Measurements from ENCODE around the gene DLG4.
"Not testable (repeated sequence)": the region's sequence is repeated elsewhere in the genome, so short reads cannot be mapped to it uniquely, and the experiment has no call there.

The DLG4 gene

GRCh38 chr17:7249830-7250229, 30.2 kb upstream of the DLG4 start:
- no peak for DNase-seq (ENCODE audit: low read depth in 1 of 2, low spot score in 1 of 2)

GRCh38 chr17:7249214-7249613, 29.6 kb upstream of the DLG4 start:
- DNase-seq (ENCODE audit: low read depth in 1 of 2, low spot score in 1 of 2) = no peak

- no peak for DNase-seq (ENCODE audit: low read depth in 1 of 2, low spot score in 1 of 2)
These were observed 29.2 kb upstream of the DLG4 start for GRCh38 chr17:7248796-7249195.

GRCh38 chr17:7246779-7247178, 27.1 kb upstream of the DLG4 start:
- no peak for DNase-seq (ENCODE audit: low read depth in 1 of 2, low spot score in 1 of 2)

- DNase-seq (ENCODE audit: low read depth in 1 of 2, low spot score in 1 of 2) = not testable (repeated sequence)
These were observed 24.2 kb upstream of the DLG4 start for GRCh38 chr17:7243838-7244237.

GRCh38 chr17:7243453-7243729, 23.8 kb upstream of the DLG4 start:
- DNase-seq (ENCODE audit: low read depth in 1 of 2, low spot score in 1 of 2) = no peak

- peak; percentile 83 to 90 for DNase-seq (ENCODE audit: low read depth in 1 of 2, low spot score in 1 of 2)
These were observed 23.2 kb upstream of the DLG4 start for GRCh38 chr17:7242717-7243452.

- peak; percentile 90 to 94 for DNase-seq (ENCODE audit: low read depth in 1 of 2, low spot score in 1 of 2)
These were observed 22.4 kb upstream of the DLG4 start, which contains the start of gene GABARAP for GRCh38 chr17:7241783-7242716. GABARAP (minus strand) TSS chr17:7242449; CDS start chr17:7242330, 119 bp downstream.

- DNase-seq (ENCODE audit: low read depth in 1 of 2, low spot score in 1 of 2) = no peak
These were observed 21.6 kb upstream of the DLG4 start for GRCh38 chr17:7241090-7241733.

GRCh38 chr17:7240375-7240774, 20.7 kb upstream of the DLG4 start:
- DNase-seq (ENCODE audit: low read depth in 1 of 2, low spot score in 1 of 2) = no peak

GRCh38 chr17:7239091-7240027, 19.7 kb upstream of the DLG4 start, which contains the start of gene PHF23:
PHF23 (minus strand) TSS chr17:7239457; CDS start chr17:7239279, 178 bp downstream.
- DNase-seq (ENCODE audit: low read depth in 1 of 2, low spot score in 1 of 2) = peak; percentile 94 to 98

GRCh38 chr17:7238420-7239090, 18.9 kb upstream of the DLG4 start:
- DNase-seq (ENCODE audit: low read depth in 1 of 2, low spot score in 1 of 2) = no peak

GRCh38 chr17:7237761-7238419, 18.3 kb upstream of the DLG4 start:
- DNase-seq (ENCODE audit: low read depth in 1 of 2, low spot score in 1 of 2) = peak; percentile 70 to 83

GRCh38 chr17:7237266-7237760, 17.7 kb upstream of the DLG4 start:
- DNase-seq (ENCODE audit: low read depth in 1 of 2, low spot score in 1 of 2) = no peak

- DNase-seq (ENCODE audit: low read depth in 1 of 2, low spot score in 1 of 2) = no peak
These were observed 17.2 kb upstream of the DLG4 start for GRCh38 chr17:7236808-7237207.

- DNase-seq (ENCODE audit: low read depth in 1 of 2, low spot score in 1 of 2) = no peak
These were observed 16.3 kb upstream of the DLG4 start for GRCh38 chr17:7235693-7236665.

- peak; percentile 88 to 92 for DNase-seq (ENCODE audit: low read depth in 1 of 2, low spot score in 1 of 2)
These were observed 14.7 kb upstream of the DLG4 start, which contains the start of gene DVL2 for GRCh38 chr17:7234083-7234951. DVL2 (minus strand) TSS chr17:7234517; CDS start chr17:7234262, 255 bp downstream.

All from activated CD4-positive, alpha-beta T cell treated with anti-CD3 and anti-CD28 coated beads, Interleukin-2, amount 50 U/mL, for 24 hours (primary cell).